HL-60 (cell line): Measurements from ENCODE around the gene OXSR1.

Experiments used
- DNase-seq, 2 experiments: peaks; one replicate each; pipeline ENCODE4 v3.0.0-alpha.2; 2010 to 2020; ENCODE audit warnings: low read depth in 1 of 2, low spot score in 1 of 2
- H3K27ac ChIP-seq: fragments of 250-450 bp; sonication (Bioruptor Pico); replicated peaks from 2 replicates; pipeline ENCODE4 v1.5.1; 2020; ENCODE audit warnings: mild to moderate bottlenecking, moderate library complexity
- H3K27me3 ChIP-seq: fragments of 250-450 bp; sonication (Bioruptor Pico); 2 replicates; pipeline ENCODE4 v1.5.1; 2021; ENCODE audit warnings: mild to moderate bottlenecking, moderate library complexity; ENCODE audit not compliant: insufficient read depth, poor library complexity, severe bottlenecking
- H3K4me3 ChIP-seq: replicated peaks from 2 replicates; pipeline ENCODE4 v1.5.1; 2011; ENCODE audit warnings: mild to moderate bottlenecking, control low read depth, low read length; ENCODE audit not compliant: insufficient read depth
- GABPA ChIP-seq: IDR thresholded peaks from 2 replicates; pipeline ENCODE4 v1.6.1; 2012; ENCODE audit warnings: low read depth
- POLR2AphosphoS5 ChIP-seq: IDR thresholded peaks from 2 replicates; pipeline ENCODE4 v1.6.1; 2012; ENCODE audit warnings: low read depth
- SPI1 ChIP-seq: IDR thresholded peaks from 2 replicates; pipeline ENCODE4 v1.6.1; 2012; ENCODE audit warnings: low read depth, mild to moderate bottlenecking, borderline replicate concordance
- TF ChIP-seq, protein P1 (sequence below): IDR thresholded peaks from 2 replicates; pipeline ENCODE4 v1.6.1; 2012; ENCODE audit warnings: low read depth; ENCODE audit not compliant: insufficient replicate concordance
- TF ChIP-seq, protein P2 (sequence below): IDR thresholded peaks from one replicate; pipeline ENCODE4 v1.5.1; 2011; ENCODE audit warnings: low read length, control low read depth, inconsistent platforms; ENCODE audit not compliant: insufficient read depth

The OXSR1 gene

DNA sequence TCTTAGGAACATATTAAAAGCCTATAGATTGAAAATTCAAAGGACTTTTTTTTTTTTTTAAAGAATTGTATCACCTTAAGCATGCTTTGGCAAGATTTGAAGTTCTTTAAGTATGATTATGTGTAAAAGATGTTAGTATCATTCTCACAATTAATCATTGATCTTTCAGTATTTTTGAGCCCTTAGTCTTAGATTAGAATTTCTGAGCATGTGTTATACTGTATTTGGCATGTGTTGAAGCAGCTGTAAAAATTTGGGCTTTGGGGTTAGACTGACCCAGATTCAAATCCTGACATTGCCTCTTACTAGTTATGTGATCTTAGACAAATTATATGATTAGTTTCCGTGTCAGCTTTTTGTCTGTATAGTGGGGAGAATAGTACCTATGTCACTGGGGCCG lies 6.3 kb downstream of the OXSR1 start:
- DNase-seq: no peak
- no peaks in the 10 kb centered on the region for H3K27me3 ChIP-seq
- TF ChIP-seq, protein P1, sequence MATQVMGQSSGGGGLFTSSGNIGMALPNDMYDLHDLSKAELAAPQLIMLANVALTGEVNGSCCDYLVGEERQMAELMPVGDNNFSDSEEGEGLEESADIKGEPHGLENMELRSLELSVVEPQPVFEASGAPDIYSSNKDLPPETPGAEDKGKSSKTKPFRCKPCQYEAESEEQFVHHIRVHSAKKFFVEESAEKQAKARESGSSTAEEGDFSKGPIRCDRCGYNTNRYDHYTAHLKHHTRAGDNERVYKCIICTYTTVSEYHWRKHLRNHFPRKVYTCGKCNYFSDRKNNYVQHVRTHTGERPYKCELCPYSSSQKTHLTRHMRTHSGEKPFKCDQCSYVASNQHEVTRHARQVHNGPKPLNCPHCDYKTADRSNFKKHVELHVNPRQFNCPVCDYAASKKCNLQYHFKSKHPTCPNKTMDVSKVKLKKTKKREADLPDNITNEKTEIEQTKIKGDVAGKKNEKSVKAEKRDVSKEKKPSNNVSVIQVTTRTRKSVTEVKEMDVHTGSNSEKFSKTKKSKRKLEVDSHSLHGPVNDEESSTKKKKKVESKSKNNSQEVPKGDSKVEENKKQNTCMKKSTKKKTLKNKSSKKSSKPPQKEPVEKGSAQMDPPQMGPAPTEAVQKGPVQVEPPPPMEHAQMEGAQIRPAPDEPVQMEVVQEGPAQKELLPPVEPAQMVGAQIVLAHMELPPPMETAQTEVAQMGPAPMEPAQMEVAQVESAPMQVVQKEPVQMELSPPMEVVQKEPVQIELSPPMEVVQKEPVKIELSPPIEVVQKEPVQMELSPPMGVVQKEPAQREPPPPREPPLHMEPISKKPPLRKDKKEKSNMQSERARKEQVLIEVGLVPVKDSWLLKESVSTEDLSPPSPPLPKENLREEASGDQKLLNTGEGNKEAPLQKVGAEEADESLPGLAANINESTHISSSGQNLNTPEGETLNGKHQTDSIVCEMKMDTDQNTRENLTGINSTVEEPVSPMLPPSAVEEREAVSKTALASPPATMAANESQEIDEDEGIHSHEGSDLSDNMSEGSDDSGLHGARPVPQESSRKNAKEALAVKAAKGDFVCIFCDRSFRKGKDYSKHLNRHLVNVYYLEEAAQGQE: no peak
- TF ChIP-seq GABPA (no peak), SPI1 (no peak), POLR2AphosphoS5 (no peak)
- TF ChIP-seq, protein P2, sequence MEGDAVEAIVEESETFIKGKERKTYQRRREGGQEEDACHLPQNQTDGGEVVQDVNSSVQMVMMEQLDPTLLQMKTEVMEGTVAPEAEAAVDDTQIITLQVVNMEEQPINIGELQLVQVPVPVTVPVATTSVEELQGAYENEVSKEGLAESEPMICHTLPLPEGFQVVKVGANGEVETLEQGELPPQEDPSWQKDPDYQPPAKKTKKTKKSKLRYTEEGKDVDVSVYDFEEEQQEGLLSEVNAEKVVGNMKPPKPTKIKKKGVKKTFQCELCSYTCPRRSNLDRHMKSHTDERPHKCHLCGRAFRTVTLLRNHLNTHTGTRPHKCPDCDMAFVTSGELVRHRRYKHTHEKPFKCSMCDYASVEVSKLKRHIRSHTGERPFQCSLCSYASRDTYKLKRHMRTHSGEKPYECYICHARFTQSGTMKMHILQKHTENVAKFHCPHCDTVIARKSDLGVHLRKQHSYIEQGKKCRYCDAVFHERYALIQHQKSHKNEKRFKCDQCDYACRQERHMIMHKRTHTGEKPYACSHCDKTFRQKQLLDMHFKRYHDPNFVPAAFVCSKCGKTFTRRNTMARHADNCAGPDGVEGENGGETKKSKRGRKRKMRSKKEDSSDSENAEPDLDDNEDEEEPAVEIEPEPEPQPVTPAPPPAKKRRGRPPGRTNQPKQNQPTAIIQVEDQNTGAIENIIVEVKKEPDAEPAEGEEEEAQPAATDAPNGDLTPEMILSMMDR: no peak
- no peak overlapping the region for H3K4me3 ChIP-seq
- H3K27ac ChIP-seq: no peak overlapping the region

DNA sequence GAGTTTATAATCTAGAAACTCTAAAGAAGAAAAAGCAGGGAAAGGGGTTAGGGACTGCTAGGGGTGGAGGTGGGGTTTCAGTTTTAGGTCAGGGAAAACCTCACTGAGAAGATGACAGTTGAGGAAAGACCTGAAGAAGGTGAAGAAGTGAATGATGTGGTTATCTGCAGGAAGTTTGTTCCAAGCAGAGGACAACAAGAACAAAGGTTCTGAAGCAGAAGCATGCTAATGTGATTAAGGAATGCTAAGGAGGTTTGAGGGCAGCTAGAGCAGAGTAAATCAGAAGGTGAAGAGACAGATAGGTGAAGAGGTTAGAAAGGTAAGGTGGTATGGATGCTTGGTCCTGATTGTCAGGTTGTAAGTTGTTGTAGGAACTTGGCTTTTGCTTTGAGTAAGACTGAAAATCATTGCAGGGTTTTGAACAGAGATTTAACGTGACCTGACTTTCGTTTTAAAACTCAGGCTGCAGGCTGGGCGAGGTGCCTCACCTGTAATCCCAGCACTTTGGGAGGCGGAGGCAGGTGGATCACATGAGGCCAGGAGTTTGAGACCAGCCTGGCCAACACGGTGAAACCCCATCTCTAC lies 8.6 kb downstream of the OXSR1 start:
- Histone ChIP-seq H3K4me3 (no peak overlapping the region), H3K27me3 (no peaks in the 10 kb centered on the region), H3K27ac (no peak overlapping the region)
- TF ChIP-seq, protein P2: no peak
- TF ChIP-seq, protein P1: no peak
- TF ChIP-seq POLR2AphosphoS5 (no peak), GABPA (no peak), SPI1 (no peak)
- DNase-seq: no peak

DNA sequence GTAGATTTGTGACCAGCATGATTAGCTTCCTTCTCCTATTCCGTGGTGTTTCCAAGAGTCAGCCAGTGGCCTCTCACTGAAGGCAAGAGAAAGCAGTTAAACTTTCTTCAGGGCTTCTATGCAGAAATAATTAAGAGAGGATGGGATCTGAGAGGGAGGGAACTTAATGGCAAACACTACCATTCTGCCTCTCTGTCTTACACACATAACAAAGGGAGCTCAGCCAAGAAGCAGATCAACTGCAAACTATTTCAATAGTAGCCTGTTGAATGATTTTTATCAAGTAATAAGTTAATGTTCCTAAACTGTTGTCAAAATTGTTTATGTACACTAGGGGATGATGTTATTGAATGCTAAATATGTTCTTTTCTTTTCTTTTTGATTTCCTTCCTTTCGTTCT lies 11.8 kb downstream of the OXSR1 start:
- TF ChIP-seq, protein P2: no peak
- TF ChIP-seq POLR2AphosphoS5 (no peak), SPI1 (no peak), GABPA (no peak)
- TF ChIP-seq, protein P1: no peak
- H3K27ac ChIP-seq: no peak overlapping the region

More for the DNA sequence above, 11.8 kb downstream of the OXSR1 start:
- no peak for DNase-seq
- H3K27me3 ChIP-seq: no peaks in the 10 kb centered on the region
- no peak overlapping the region for H3K4me3 ChIP-seq
